GM21786 (cell line): Measurements from ENCODE around the gene LRIF1.

Source experiments
- ATAC-seq: cut with Tn5 transposase; IDR thresholded peaks from one replicate; pipeline ENCODE4 v1.9.1; 2021; ENCODE audit not compliant: unreplicated experiment

Gene LRIF1

DNA sequence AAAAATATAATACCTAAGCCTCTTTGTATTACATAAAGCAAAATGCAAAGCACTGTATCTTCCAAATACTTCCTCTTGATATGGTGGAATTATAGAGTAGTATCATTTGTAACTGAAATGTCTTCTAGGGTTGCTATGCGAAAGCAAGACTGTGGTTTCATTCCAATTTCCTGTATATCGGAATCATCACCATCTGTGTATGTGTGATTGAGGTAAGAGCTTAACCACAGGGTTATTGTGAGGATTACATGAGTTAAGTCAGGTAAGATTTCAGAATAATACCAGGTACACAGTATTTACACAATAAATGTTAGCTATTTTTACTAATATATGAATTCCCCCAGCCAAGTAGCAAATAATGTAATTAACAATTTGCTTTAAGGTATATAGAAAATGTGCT is 66.0 kb downstream of the LRIF1 start:
- no peak for ATAC-seq
